Smooth muscle cell (in vitro differentiated cells): Measurements from ENCODE around the gene C10orf95. TPM values are rescaled to one million over a fixed set of nuclear protein-coding genes. Genes with fewer than 3 reads are reported as not detected.

Experiments
- DNase-seq: peaks from one replicate; lab custom pipeline; 2025; ENCODE audit not compliant: unreplicated experiment; lab: John Stamatoyannopoulos, UW
- H2AFZ ChIP-seq: fragments of 200-600 bp; sonication (generic); 2 replicates; pipeline ENCODE4 v1.6.0; 2016; ENCODE audit warnings: antibody characterized with exemption, low read depth, mild to moderate bottlenecking
- H3F3A ChIP-seq: fragments of 200-600 bp; sonication (generic); 2 replicates; pipeline ENCODE4 v1.6.0; 2017; ENCODE audit warnings: antibody characterized with exemption, low read depth
- H3K27ac ChIP-seq: fragments of 200-600 bp; sonication (generic); 2 replicates; pipeline ENCODE4 v1.5.1; 2016; ENCODE audit warnings: low read depth, mild to moderate bottlenecking
- H3K27me3 ChIP-seq: fragments of 200-600 bp; sonication (generic); 2 replicates; pipeline ENCODE4 v1.6.1; 2016; ENCODE audit warnings: low read depth, mild to moderate bottlenecking
- H3K36me3 ChIP-seq: fragments of 200-600 bp; sonication (generic); 2 replicates; pipeline ENCODE4 v1.5.1; 2016; ENCODE audit warnings: low read depth
- H3K4me1 ChIP-seq: fragments of 200-600 bp; sonication (generic); 2 replicates; pipeline ENCODE4 v1.5.1; 2016; ENCODE audit warnings: low read depth
- H3K4me2 ChIP-seq: fragments of 200-600 bp; sonication (generic); 2 replicates; pipeline ENCODE4 v1.6.0; 2016; ENCODE audit warnings: mild to moderate bottlenecking
- H3K4me3 ChIP-seq: fragments of 200-600 bp; sonication (generic); 2 replicates; pipeline ENCODE4 v1.5.1; 2016; ENCODE audit warnings: mild to moderate bottlenecking
- H3K79me2 ChIP-seq: fragments of 200-600 bp; sonication (generic); 2 replicates; pipeline ENCODE4 v1.6.0; 2016; ENCODE audit warnings: low read depth, mild to moderate bottlenecking
- H3K9ac ChIP-seq: fragments of 200-600 bp; sonication (generic); 2 replicates; pipeline ENCODE4 v1.6.0; 2016; ENCODE audit warnings: low read depth
- H3K9me3 ChIP-seq: fragments of 200-600 bp; sonication (generic); replicated peaks from 2 replicates; pipeline ENCODE4 v1.5.1; 2016; ENCODE audit warnings: low read depth
- H4K20me1 ChIP-seq: fragments of 200-600 bp; sonication (generic); 2 replicates; pipeline ENCODE4 v1.6.0; 2016; ENCODE audit warnings: low read depth
- CTCF ChIP-seq: fragments of 200-600 bp; sonication (generic); IDR thresholded peaks from 2 replicates; pipeline ENCODE4 v1.5.1; 2017; ENCODE audit warnings: borderline replicate concordance, mild to moderate bottlenecking, antibody characterized with exemption; ENCODE audit not compliant: insufficient read depth, poor library complexity, severe bottlenecking
- WGBS: methylation state at CpG from one replicate; pipeline ENCODE4 v1.1.7; 2016; ENCODE audit warnings: low lambda C conversion rate; 5-methylcytosine and 5-hydroxymethylcytosine counted together
- polyA plus RNA-seq: library from polyadenylated mRNA; unstranded; fragments of >200 nt; fragmentation: Nextera tagmentation; extraction: Ambion mirVana; gene quantifications from 2 replicates; pipeline ENCODE4 v1.2.1, GENCODE V29; 2016
- total RNA-seq: library from RNA; depleted of rRNA; stranded (reverse); fragments of >200 nt; gene quantifications from 2 replicates; pipeline ENCODE4 v1.2.3, GENCODE V29; 2014

The C10orf95 gene
- total and polyA plus RNA-seq, 2 experiments from 2014 or later: 0.62 TPM; not detected in 1

DNA sequence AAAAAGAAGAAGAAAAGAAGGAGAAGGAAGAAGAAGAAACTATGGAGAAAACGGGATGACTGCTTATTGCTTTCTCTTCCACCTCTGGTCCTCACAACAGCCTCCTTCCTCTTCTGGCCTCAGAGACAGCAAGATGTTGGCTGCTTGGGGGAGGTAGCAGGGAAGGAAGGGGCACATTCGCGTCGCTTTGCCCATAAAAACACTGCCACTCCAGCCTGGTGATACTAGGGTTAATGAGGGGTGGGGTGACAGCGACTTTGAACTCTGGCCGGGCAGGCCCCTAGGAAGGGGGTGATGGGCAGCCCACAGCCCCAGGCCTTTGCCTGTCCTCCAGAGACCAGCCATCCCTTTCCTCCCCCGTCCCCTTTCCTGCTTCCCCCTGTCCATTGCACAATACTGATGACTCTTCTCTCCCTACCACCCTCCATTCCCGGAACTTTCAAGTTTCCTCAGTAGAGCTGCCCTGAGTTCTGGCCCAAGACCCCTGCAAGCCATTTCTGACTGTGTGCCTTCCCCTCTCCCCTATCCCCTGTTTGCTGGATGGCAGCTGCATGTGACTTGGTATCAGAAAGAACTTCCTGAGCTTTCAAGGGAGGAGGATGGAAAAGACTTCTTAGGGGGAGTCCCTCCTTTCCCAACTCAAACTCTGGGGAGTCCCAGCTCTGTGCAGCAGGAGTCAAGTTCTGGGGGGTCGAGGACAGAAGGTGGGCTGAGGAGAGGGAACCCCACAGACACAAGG is 16.8 kb downstream of the C10orf95 start:
- peak overlapping the region; percentile 7 for H3K9ac ChIP-seq
- H3K36me3 ChIP-seq: no peaks in the 10 kb centered on the region
- DNase-seq: no peak
- TF ChIP-seq CTCF: no peak
- no peak overlapping the region for H3K4me3 ChIP-seq
- H3K27me3 ChIP-seq: no peaks in the 10 kb centered on the region
- peak overlapping the region; percentile 79 for H3K27ac ChIP-seq
- H3F3A ChIP-seq: no peaks in the 10 kb centered on the region
- peaks cover 11% of the 10 kb centered on the region for H3K79me2 ChIP-seq
- peaks cover 23% of the 10 kb centered on the region for H3K4me1 ChIP-seq
- WGBS: 25% methylated on average over 9 of the region's 9 CpGs
- peak overlapping the region; percentile 86 for H3K4me2 ChIP-seq
- H3K9me3 ChIP-seq: no peaks in the 10 kb centered on the region
- H2AFZ ChIP-seq: peak overlapping the region; percentile 78
- no peaks in the 10 kb centered on the region for H4K20me1 ChIP-seq

- no peak for TF ChIP-seq CTCF
- no peak overlapping the region for H3K9ac ChIP-seq
- H3K27ac ChIP-seq: no peak overlapping the region
- no peaks in the 10 kb centered on the region for H3F3A ChIP-seq
- H3K36me3 ChIP-seq: no peaks in the 10 kb centered on the region
- H3K27me3 ChIP-seq: no peaks in the 10 kb centered on the region
- H3K79me2 ChIP-seq: peaks cover 11% of the 10 kb centered on the region
- H3K4me1 ChIP-seq: peaks cover 23% of the 10 kb centered on the region
- DNase-seq: no peak
- H3K4me2 ChIP-seq: no peak overlapping the region
- no peak overlapping the region for H3K4me3 ChIP-seq
- no peaks in the 10 kb centered on the region for H4K20me1 ChIP-seq
- H2AFZ ChIP-seq: no peak overlapping the region
- WGBS: 79% methylated on average over 5 of the region's 5 CpGs
- no peaks in the 10 kb centered on the region for H3K9me3 ChIP-seq
These were observed 17.7 kb downstream of the C10orf95 start for GRCh38 chr10:102433619-102434046.

DNA sequence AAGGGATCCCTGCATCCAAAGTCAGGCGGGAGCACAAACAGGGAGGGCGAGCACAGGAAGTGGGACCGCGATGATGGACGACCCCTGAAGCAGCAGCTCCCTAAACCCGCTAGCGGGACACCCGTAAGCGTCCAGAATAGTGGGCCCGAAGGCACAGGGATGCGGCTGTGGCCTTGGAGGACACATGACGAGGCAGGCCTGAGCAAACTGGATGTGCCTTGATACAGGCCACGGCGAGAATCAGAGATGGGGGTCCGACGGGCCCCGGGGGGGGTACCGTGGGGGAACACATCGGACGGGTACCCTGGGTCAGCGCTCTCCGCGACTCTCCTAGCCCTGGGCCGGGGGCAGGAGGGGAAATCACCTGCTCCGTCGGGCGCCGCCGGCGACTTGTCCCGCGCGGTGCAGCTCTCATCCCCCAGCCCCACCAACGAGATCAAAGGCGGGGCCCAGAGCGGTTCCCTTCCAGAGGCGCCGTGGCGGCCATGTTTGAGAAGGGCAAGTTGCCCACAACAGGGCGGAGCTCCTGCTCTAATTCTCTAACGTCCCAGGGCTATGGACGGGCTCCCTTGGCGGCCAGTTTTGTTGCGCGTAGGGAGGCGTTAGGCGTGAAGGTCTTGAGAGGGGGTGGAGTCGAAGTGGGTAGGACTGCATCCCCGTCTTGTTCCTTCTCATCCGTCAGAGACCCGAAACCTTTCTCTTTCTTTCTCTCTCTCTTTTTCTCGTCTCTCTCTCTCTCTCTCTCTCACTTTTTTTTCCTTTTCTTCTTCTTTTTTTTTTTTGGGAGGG is 19.0 kb downstream of the C10orf95 start, which contains the start of gene CUEDC2:
TSS of gene CUEDC2 (minus strand) at position 413 of the 789 bp plus-strand sequence. CDS start 7,386 bp downstream, outside the sequence.
- under 1% methylated on average over 46 of the region's 52 CpGs for WGBS
- peak within 1 kb of the TSS; percentile 97 for H3K4me3 ChIP-seq
- no peaks in the 10 kb centered on the region for H4K20me1 ChIP-seq
- H3K27me3 ChIP-seq: no peaks in the 10 kb centered on the region
- peaks cover 23% of the 10 kb centered on the region for H3K4me1 ChIP-seq
- peak within 1 kb of the TSS; percentile 59 for H3K27ac ChIP-seq
- TF ChIP-seq CTCF: no peak
- H2AFZ ChIP-seq: peak within 1 kb of the TSS; percentile 97
- H3K4me2 ChIP-seq: peak within 1 kb of the TSS; percentile 100
- peaks cover 11% of the 10 kb centered on the region for H3K79me2 ChIP-seq
- H3K9me3 ChIP-seq: no peaks in the 10 kb centered on the region
- no peaks in the 10 kb centered on the region for H3F3A ChIP-seq
- DNase-seq: peak; percentile 79
- H3K36me3 ChIP-seq: no peaks in the 10 kb centered on the region
- peak within 1 kb of the TSS; percentile 89 for H3K9ac ChIP-seq
